COLO668 (cell line): ENCODE data around the gene GRM2.

Source experiments
- DNase-seq: peaks from one replicate; lab custom pipeline; 2025; ENCODE audit not compliant: unreplicated experiment; lab: John Stamatoyannopoulos, UW

GRM2 gene

DNA sequence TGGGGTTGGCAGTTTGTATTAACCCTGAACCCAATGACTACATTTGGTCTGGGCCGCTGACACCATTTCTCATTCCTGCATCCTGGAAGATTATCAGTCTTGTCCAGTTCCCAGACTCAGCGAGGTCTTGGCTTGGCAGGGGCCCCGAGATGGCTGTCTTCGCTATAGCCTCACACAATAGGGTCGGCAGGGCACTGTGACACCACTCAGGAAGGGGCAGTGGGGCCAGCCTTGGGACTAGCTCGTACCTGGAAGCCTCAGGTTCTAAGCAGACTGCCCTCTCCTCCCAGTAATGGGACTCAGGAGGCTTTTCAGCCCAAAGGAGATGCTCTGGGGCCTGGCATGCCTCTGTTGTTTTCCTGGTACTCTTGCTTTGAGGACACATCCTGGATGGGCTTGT is 26.7 kb upstream of the GRM2 start:
- no peak for DNase-seq

DNA sequence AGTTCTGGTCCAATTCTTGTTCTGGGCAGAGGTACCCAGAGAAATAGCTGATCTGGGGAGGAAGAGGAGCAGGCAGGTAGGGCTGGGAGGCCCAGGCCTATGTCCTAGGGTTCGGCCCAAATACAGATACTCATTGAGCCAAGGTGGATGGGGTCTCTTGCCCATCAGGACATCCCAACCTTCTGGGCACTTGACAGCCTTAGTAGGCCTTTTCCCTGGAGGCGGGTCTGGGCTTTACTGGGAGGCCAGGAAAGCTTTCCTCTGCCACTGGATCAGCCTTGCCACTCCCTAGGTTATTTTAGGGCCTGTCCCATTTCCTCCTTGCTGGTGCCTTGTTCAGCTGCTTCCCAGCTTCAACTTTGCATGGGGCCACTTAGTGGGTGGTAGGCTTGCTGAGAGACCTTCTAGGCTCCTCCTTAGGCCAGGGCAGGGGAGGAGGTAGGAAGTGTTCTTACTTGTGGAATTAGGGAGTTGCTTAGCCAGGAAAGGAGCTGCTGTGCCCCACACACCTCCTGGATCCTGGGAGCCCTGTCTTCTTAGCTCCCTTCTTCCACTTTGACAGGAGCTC is 26.1 kb upstream of the GRM2 start:
- no peak for DNase-seq

DNA sequence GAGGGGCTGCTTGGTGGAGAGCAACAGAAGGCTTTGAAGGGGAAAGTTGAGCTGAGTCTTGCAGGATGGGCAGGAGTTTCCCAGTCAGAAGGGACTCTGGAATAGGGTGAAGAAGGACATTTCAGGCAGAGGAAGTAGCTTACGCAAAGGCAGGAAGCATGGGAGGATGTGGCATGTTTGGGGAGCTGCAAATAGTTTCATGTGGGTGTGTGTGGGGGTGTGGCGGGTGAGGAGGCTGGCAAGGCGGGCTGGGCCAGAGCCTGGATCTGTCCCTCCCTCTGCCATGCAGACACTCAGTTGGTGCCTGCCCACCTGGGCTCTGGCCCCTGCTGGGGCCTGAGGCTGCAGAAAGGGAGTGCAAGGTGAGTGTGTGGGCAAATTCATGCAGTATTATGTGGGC is 25.4 kb upstream of the GRM2 start:
- no peak for DNase-seq

DNA sequence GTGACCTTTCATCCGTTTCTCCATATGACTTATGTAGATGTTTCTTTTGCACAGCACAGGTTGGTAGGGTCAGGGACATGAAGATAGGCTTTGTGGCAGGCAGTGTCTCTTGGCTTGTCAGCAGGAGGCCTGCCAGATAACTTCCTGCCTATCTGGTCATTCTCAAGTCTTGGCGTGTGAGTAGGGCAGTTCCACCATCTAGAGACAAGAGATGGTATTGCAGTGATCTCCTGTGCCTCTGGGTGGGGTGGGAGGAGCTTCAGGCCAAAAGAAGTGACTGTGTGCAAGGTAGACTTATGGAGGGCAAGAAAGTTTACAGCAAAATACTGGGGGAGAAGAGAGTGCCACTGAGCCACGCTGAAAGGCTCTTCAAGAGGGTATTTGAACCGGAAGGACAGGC is 24.8 kb upstream of the GRM2 start:
- peak; percentile 36 for DNase-seq

DNA sequence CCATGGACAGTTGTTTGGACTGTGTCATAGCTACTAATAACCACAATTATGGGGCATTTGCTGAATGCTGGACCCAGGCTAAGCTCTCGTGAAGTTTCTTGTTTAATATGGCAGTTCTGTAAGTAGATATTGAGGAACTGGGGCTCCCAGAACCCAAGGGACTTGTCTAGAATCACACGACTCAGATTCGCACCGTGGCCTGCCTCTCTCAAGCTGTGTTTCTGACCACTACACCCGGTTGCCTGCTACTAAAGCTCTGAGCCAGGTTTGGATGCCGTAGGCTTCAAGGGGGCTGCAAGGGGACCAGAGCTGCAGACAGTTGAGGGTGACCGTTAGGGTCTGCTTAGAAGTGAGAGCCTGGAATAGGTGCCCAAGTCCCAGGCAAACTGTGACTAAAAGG is 24.3 kb upstream of the GRM2 start:
- no peak for DNase-seq

DNA sequence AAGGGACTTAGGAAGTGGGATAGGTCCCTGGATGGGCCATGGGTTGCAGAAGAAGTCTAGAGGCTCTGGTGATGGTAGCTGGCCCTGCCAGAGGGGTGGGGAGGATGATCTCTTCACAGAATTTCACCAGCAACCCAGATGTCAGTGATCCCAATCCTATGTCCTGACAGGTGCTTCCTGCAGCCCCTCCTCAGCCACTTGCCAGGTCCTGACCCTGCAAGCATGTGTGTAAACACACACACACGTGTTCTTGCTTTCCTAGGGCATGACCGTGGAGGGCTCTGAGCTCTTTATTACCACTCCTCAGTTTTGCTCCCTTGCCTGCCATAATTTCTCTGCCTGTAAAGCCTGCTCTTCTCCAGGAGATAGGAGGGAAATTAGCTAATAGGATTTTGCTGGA is 23.3 kb upstream of the GRM2 start:
- DNase-seq: no peak

DNA sequence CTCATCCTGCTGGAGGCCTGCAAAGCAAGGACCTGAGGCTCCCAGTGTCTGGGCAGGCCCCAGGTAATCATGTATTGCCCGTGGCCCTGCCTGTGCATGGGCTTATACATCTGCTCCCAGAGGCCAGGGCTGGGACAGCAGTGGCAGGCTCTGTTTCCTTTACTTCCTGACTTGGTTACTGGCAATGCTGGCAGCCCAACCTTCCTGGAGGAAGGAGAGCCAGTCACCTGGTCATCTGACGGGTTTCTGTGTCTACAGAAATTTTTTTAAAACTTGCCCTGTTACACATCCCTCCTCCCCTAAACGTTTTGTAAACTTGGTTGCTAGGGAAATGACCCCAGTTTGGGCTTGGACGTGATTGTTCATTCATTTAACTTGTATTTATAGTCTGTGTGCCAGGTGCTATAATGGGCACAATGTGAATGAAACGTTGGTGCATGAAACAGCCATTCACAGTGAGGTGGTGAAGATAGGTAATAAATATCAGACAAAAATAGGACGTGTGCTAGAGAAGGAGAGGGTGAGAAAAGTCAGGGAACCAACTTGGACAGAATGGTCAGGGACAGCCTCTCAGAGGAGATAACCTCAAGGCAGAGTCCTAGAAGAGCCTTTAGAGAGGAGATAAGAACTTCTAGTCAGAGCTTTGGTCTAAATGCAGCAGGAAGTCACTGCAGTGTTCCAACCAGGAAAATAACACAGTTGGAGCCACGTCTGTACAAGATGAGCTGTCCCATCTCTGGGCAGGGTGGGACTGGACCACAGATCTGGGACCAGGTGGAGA is 21.7 kb upstream of the GRM2 start:
- DNase-seq: no peak

DNA sequence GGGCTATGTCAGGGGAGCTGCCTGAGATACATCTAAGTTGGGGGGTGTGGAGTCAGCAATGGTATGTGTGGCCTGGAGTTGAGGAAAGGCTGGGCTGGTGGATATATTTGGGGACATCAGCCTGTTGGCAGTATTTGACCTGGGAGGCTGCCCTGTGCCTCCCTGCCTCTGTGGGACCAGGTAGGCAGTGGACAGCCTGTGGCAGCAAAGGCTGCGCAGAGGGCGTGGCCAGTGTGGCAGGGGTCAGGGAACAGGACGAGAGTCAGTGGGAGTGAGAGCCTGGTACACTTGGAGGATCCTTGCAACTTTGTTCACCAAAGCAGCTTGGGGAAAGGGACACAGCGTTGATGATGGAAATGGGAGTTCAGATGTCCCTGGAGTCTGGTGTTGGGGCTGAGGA is 20.8 kb upstream of the GRM2 start:
- no peak for DNase-seq

DNA sequence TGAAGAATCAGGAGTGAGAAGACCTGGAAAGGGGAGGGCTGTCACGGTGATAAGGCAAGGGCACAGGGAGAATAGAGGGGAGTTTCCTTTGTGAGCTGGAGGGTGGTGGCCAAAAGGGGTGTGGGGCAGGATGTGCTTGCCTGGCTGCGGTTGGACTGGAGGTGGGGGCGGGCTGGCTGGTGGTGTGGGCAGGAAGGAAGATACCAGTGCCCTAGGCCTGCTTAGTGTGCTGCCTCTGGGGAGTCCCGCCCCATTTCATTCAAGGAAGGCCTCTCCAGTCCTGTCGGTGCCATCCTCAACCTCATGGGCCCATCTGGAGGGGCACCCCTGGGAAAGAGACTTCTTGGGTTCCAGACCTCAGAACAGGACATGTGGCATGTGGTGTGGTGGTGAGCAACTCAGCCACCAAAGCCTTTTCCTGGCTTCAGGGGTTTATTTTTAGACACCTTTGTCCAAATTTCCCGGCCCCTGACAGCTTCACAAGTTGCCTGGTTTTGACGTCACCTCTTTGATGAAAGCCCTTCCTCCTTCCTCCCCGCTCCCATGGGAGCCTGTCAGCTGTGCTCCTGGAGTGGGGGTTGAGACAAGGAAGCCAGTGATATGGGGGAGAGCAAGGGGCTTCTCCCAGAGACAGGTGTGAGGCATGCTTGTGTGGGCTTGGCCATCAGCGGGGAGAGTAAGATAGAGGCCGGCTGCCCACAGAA is 20.2 kb upstream of the GRM2 start:
- DNase-seq: no peak

DNA sequence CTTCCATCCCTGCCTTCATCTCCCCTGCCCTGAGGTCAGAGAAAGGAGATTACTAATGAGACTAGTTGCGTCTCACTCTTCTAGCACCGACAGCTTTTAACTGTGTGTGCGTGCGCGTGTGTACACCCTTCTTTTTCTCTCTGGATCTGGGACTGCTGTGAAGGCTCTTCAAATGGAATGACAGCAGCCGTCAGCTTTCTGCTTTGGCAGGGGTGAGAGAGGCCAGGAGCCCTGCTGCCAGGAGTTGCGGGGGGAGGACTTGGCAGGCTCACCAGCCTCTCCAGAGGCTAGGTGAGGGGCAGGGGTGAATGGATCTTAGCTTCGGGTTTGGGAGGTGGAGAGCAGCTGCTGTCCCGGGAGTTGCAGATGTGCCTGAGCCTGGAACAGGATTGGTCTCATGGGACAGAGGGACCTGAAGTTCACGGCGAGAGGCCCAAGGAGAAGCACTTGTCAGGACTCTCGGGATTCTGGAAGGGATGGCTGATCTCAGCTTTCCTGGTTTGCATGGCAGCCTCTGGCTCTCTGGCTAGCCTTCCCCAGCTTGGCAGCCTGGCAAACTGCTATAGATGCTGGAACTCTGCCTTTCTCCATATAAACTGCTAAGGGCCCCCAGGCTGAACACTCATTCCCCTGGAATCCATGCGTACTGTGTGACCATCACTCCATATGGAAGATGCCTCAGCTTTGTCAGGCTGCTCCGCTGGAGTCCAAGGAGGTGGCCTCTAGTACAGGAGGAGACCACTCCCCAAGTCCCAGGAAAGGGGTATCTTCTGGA is 19.2 kb upstream of the GRM2 start:
- no peak for DNase-seq

DNA sequence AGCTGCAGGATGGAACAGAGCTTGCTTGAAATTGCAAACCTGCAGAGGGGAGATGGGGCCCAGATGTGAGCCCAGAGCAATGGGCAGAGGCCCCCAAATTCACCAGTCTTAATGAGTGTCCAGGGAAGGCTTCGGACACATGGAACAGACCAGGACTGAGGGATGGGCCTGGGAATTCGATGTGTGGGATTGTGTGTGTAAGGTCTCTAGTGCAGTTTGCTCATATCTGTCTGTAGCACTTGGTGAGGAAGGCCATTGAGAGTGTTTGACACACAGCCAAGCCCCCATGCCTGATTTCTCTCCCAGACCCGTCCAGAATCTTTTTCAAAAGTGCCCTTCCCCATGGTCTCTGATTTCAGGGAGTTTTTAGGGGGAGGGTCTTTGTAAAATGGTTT is 18.7 kb upstream of the GRM2 start:
- no peak for DNase-seq

DNA sequence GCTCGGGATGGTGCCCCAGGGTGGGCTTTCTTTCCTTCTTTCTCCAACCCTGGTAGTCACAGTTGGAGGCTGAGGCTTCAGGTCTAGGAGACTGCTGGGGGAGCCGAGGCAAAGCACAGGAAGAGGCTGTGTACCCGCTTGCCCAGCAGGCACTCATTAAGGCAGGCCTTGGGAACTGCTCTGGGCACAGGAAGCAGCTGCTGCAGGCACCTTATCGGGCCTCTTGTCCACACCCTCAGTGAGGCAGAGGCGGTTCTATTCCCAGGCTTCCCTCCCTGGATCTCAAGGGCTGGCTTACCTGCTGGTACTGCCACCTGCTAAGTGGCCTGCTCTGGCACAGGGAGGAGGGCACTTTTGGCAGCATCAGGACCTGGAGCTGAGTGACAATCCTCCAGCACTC is 15.8 kb upstream of the GRM2 start:
- DNase-seq: no peak

DNA sequence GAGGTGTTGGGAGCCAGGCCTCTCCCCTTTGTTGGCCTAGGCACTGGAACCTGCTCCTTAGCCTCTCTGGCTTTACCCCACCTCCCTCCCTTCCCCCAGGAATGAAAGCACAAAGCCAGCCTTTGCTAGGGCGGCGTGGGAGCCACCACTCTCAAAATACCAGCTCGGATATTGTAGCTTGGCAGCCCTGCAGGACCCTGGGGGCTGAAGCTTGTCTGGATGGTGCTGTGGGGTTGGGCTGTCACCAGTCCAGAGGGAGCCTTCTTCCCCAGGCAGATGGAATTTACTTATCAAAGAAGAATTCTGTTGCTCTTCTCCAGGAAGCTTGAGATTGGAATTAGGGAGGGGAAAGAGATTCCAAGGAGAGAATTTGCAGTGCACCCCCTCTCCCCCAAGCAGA is 14.9 kb upstream of the GRM2 start:
- no peak for DNase-seq

DNA sequence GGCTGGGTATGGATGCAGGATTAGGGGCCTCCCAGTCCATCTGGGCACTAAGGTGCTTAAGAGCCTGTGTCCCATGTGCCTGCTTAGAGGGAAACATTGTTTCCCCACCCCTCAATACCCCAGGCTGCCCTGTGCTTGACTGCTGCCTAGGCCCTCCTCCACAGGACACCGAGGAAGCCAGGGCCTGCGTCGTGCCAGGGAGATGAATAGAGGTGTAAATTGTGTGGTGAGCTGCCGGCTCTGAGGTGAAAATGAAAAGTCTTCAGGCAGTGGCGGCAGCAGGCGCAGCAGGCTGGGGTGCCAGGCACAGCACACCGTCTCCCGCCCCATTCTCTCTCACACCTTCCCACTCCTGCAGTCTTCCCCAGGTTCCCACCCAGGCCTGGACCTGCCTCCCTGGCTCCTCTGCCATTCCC is 13.9 kb upstream of the GRM2 start:
- no peak for DNase-seq

DNA sequence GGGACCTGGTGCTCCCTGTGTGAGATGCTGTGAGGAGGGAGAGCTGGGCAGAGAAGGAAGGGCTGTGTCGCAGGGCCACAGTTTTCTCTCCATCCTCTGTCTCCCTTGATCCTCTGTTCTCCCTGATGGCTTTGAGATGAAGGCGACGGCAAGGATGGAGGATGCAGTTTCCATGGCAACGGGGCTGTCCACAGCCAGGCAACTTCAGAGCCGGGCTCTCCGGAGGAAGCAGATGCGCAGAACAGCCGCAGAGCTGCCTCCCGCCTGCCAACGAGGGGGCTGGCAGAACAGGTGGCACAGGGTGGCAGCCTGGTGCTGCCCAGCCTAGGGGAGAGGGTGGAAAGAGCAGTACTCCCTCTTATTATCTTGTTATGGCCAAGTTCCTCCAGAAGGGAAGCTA is 9.9 kb upstream of the GRM2 start:
- no peak for DNase-seq

DNA sequence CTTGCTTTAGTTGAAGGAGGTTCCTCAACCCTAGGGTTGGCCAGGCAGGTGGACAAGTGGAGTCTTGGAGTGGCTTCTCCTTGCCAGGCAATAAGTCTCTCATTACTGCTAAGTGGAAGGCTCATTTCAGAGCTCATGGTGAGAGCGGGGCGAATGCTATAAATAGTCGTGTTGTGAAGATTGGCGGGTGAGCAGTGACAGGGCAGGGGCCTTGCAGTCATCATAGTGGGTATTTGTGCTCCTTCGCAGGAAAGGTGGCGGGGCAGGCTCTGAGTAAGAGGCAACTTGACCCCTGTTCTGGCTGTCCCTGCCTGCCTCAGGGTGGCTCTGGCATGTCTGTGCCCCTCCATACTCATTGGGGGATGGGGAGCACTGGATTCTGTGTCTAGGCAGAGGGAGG is 8.7 kb upstream of the GRM2 start:
- no peak for DNase-seq

DNA sequence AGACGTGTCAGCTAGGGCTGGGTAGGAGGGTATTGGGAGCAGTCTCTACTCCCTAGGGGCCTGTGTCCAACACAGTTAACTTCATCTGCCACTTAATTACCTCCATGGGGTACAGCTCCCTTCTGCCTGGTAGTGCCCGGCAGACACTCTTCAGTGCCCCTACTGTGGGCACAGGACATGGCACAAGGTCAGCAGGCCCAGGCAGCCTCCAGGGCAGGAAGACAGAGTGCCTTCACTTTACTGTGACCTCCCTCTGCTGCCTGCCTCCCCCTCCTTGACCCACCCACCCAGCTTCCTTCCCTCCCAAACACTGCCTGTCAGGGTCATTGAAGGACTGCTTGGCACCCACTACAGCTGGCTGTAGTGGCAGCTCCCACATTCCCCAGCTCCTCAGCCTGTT is 6.5 kb upstream of the GRM2 start:
- no peak for DNase-seq

DNA sequence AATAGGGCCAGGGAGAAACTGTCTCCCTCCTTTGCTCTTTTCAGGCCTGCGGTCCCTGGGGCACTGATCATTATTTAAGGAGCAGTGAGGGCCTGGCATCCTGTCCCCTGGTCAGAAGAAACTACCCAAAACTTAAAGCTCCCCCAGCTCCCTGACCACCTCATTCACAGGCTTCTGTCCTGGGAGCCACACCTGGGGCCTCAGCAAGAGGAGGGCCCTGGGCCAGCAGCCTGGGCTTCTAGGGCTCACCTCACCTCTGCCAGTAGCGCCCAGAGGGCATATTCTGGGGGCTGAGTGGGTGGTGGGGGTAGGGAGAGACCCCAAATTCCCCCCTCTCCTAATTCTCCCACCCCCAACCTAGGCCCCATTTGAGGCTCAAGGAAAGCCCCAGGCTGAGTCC is 4.7 kb upstream of the GRM2 start:
- no peak for DNase-seq

DNA sequence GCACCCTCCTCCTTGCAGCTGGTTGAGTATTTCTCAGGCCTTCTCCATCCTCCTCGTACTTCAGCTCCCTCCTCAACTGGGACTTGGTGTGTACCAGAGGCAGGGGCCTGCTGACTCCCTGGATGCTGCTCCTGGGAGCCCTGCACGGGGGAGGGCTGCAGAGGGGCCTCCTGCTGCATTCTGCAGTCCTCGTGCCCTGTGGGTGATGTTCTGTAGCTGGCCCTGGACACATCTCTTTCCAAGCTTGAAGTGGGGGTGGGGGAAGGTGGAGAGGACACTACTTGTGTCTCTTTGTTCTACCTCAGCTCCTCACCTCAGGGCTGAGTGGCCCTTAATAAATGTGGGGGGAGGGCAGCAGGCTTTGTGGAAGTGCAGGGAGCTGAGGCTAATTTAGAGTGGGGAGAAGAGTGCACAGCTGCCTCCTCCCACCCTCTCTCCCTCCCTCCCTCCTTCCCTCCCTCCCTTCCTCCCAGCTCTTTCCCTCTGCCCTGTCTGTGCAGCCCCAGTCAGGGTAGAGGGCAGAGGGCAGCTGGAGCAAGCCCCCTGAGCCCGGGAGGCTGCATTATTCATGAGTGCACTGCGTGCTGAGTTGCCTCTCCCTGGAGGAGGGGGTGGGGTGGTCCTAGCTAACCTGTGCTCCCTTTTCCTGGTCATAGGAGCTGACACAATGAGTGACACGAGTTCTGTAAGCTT is 3.7 kb upstream of the GRM2 start:
- DNase-seq: no peak

DNA sequence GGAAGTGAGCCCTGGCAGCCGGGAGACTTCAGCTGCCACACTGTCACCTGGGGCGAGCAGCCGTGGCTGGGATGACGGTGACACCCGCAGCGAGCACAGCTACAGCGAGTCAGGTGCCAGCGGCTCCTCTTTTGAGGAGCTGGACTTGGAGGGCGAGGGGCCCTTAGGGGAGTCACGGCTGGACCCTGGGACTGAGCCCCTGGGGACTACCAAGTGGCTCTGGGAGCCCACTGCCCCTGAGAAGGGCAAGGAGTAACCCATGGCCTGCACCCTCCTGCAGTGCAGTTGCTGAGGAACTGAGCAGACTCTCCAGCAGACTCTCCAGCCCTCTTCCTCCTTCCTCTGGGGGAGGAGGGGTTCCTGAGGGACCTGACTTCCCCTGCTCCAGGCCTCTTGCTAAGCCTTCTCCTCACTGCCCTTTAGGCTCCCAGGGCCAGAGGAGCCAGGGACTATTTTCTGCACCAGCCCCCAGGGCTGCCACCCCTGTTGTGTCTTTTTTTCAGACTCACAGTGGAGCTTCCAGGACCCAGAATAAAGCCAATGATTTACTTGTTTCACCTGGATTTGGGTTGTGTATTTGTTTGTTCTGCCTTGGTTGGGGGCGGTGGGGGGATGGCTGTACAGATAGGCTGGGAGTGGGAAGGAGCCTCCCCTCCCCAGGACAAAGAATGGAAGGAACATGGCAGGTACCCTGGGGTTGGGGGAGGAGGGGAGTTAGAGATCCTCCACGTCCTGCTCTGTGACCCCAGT is 2.9 kb upstream of the GRM2 start:
- no peak for DNase-seq
